Medulla oblongata (tissue), 1 donor: Measurements from ENCODE around the gene SEPSECS.

Experiments used
- DNase-seq: peaks from one replicate; pipeline ENCODE4 v3.0.0-alpha.2; 2015; ENCODE audit errors: extremely low spot score

SEPSECS gene

GRCh38 chr4:25155947-25156346 lies 4.3 kb downstream of the SEPSECS start:
- DNase-seq: no peak

DNA sequence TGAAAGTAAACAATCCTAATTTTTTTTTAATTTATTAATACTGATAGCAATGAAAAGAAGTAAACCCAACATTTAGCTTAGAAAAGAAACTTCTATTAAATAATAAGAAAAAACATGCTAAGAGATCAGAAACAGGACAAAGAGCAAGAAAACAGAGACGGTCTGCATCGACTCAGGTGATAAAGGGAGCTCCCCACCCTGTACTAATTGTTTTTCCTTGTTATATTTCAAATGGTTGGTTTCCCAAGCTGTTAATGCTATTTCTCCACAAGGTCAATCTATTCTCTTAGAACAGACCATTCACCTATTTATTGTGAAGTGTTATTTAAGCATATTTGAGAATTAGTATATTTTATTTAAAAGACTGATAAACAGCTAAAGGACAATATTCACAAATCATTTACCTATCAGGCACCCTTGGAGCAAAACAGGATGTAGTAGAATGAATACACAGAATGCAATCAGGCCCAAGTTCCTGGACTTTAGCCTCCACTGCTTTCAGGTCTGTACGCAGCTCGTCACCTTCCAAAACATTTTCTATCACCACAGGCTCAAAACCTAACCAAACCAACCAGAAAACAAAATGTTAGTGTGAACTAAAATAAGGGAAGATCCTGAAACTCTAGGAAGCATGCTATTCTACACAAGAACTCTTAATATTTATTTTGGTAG lies 5.5 kb downstream of the SEPSECS start:
- DNase-seq: no peak

GRCh38 chr4:25146076-25146475 lies 14.2 kb downstream of the SEPSECS start:
- no peak for DNase-seq

DNA sequence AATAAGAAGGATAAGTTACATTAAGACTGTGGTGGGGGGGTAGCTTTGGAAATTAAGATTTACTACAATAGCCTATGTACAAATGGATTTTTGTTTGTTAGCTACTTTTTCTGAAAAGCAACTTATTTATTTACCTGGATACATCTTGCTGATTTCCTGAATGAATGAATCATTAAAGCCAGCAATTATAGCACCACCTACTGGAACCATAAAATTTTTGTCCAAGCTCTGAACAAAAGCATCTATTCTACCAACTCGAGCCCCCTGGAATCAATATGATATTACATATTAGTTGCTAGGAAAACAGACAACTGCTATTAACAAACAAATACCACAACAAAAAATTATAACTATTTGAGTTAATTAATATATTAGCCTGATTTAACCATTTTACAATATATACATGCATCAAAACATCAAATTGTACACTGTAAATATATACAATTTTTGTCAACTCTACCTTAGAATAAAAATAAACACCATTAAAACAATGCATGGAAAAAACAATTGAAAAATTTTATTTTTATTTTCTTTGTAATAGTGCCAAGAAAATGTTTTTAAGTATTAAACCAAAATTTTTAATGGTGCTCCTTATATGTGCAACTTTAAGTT lies 15.3 kb downstream of the SEPSECS start:
- DNase-seq: peak; percentile 44

GRCh38 chr4:25142468-25142867 lies 17.8 kb downstream of the SEPSECS start:
- DNase-seq: no peak

DNA sequence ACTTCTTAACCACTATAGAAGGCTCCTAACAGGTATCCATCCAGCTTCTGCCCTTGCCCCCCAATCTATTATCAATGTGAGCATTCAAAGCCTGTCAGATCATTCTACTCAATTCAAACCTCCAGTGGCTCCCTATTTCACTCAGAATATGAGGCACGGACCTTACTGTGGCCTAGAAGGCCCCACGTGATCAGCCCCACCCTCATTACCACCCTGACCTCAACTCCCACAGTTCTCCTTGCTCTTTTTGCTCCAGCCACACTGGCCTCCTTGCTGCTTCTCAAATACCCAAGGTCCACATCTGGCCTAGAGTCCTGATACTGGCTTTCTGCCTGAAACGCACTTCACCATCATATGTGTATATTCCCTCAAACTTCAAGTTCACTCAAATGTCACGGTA lies 18.7 kb downstream of the SEPSECS start:
- DNase-seq: no peak

- no peak for DNase-seq
These were observed 27.1 kb downstream of the SEPSECS start for GRCh38 chr4:25133132-25133531.

- no peak for DNase-seq
These were observed 28.3 kb downstream of the SEPSECS start for GRCh38 chr4:25131926-25132325.

DNA sequence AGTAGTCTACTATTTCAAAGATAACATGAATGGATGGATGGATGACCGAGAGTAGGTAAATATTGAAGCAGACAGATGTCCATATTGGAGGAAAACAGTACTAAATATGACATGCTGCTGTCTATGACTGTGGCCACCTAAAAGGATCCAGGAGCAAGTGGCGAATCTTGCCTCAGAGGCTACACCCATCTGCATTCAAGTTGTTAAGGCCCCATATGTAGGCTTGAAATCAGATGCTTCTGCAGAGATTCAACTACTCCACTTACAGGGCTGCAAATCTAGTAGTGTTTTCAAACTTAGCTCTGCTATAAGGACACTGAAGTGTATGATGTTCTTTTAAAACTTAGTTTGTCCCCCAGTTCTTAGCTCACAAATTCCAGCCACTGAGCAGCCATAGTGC lies 28.9 kb downstream of the SEPSECS start:
- no peak for DNase-seq

- no peak for DNase-seq
These were observed 30.3 kb downstream of the SEPSECS start for GRCh38 chr4:25129917-25130316.

DNA sequence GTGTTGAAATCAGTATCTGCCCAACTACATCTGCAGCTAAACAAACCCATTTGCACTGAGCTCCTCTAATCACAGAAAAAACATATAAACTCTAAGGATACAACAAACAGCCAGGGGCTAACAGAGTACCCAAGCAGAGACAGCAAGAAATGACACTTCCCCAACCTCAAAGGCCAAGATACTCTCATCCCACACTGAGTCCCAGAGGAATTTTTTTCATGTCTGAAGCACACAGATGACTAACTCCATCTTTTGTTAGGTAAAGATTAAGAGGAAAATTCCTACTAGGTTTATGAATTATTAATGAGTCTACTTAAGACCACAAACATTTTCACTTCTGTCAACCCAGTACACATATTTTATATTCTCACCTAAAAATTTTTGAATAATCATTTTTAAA lies 31.6 kb downstream of the SEPSECS start:
- no peak for DNase-seq

DNA sequence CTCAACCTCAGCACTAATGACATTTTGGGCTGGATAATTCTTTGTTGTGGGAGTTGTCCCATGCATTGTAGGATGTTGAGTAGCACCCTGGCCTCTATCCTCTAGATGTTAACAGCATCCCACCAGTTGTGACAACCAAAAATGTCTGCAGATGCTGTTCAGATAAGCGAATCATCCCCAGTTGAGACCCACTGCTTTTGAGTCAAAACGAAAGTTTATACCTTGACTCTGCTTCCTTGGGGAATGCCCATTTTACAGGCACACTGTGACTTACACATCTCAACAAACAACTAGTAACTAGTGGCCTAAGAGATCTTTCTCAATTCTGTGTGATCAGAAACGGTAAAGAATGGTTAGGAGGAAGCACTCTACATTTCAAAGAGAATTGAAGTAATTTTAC lies 37.0 kb downstream of the SEPSECS start:
- DNase-seq: no peak

- DNase-seq: no peak
These were observed 39.9 kb downstream of the SEPSECS start for GRCh38 chr4:25120146-25120940.

- no peak for DNase-seq
These were observed 42.4 kb downstream of the SEPSECS start for GRCh38 chr4:25117716-25118472.

- DNase-seq: no peak
These were observed 43.0 kb downstream of the SEPSECS start for GRCh38 chr4:25117274-25117673.

GRCh38 chr4:25113915-25114904 lies 46.0 kb downstream of the SEPSECS start:
- DNase-seq: no peak

- DNase-seq: no peak
These were observed 47.3 kb downstream of the SEPSECS start for GRCh38 chr4:25112995-25113380.

DNA sequence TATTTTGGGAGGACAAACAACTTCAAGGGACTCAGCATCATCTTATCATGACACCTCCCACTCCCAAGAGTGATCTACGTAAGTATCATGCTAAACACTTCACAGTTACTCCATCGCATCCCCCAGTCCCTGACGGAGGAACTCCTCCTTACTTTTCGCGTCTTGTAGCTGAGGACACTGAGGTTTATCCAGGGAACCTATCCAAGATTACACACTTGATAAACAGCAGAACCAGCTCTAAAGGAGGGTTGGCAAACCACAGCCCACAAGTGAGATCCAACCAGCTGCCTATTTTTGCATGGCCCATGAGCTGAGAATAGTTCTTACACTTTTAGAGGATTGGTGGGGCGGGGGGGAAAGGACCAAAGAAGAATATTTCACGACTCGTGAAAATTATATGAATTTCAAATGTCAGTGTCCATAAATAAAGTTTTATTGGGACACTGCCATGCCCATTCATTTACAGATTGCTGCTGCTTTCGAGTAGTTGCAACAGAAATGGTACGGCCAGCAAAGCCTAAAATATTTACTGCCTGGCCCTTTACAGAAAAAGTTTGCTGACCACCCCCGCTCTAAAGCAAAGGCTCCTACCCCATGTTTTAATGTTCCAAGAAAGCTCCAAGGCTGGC lies 47.8 kb downstream of the SEPSECS start:
- no peak for DNase-seq

- no peak for DNase-seq
These were observed 48.5 kb downstream of the SEPSECS start for GRCh38 chr4:25111648-25112196.
